ENCODE measurements around the gene NOC2L.
"Not testable (repeated sequence)": the region's sequence is repeated elsewhere in the genome, so short reads cannot be mapped to it uniquely, and the experiment has no call there.

Gene NOC2L

DNA sequence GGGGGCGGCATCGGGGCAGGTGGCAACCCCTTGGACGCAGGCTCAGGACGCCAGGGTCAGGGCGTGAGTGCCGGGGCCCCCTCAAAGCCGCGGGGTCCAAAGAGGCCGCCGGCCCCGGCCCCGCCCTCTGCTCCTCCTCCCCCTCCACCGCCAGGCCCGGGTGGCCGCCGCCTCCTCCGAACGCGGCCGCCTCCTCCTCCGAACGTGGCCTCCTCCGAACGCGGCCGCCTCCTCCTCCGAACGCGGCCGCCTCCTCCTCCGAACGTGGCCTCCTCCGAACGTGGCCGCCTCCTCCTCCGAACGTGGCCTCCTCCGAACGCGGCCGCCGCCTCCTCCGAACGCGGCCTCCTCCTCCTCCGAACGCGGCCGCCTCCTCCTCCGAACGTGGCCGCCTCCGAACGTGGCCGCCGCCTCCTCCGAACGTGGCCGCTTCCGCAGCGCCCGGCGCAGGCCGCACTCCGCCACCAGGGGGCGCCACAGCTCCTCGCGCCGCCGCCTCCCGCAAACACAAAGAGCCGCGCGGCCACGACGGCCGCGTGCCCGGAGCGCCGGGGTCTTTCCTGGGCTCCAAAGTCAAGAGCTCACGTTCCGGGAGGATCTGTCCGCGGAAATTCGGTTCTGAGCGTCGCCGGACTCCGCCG, 54.6 kb downstream of the NOC2L start:
- peak; percentile 78 to 79 for DNase-seq (ENCODE audit: low read depth in 2 of 2)

DNA sequence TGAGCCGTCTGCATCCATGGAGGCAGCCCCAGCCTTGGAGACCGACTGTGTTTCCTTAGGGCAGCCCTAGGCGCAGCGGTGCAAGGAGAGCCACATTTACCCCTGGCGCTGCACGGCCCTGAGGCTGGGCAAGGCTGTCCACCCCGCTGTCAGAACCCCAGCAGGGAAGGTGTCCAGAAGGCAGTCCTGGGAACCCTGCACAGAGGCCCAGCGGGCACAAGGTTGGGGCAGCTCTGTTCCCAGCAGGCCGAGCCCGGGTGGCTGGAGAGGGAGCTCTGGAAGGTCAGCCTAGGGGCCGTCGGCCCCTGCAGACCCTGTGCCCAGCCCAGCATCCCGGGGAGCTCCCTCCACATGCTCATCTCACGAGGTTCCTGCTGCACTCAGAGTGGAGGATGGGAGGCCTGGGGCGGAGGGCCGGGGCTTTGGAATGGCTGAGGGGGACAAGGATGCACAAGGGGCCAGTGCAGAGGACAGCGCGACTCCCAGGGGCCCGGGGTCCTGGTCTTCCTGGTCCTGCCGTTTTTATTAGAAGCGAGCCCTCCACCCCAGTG, 55.3 kb downstream of the NOC2L start:
- DNase-seq (ENCODE audit: low read depth in 2 of 2), result no peak

DNA sequence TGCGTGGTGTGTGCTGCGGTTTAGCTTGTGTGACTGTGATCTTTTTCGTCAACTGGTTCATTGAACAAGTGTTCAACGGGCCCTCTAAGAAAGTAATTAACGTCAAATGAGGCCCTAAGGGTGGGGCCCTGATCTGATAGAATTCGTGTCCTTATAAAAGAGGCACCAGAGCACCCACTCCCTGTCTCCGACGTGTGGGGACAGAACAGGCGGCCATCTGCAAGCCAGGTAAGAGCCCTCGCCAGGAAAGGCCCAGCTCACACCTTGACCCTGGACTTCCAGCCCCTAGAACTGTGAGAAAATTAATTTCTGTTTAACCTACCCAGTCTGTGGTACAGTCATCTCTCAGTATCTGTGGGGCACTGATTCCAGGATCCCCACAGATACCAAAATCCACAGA, 55.8 kb downstream of the NOC2L start:
- no peak for DNase-seq (ENCODE audit: low read depth in 2 of 2)

DNA sequence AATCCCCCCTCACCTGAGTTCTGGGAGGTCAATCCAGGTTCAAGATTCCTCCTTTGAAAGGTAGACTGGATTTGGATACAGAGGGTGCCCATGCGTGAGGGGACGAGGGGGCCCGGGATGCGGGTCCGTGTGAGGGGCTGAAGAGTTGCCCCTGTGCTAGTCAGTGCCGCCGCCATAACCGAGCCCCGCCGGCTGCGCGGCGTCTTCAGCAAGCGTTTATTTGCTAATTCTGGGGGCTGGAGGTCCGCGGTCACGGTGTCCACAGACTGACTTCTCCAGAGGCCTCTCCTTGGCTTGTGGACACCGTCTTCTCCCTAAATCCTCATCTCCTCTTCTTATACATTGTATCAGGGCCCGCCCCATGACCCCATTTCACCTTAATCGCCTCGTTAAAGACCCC, 56.3 kb downstream of the NOC2L start:
- no peak for DNase-seq (ENCODE audit: low read depth in 2 of 2)

GRCh38 chr1:901108-901859, 57.8 kb downstream of the NOC2L start:
- DNase-seq (ENCODE audit: low read depth in 2 of 2), result no peak

DNA sequence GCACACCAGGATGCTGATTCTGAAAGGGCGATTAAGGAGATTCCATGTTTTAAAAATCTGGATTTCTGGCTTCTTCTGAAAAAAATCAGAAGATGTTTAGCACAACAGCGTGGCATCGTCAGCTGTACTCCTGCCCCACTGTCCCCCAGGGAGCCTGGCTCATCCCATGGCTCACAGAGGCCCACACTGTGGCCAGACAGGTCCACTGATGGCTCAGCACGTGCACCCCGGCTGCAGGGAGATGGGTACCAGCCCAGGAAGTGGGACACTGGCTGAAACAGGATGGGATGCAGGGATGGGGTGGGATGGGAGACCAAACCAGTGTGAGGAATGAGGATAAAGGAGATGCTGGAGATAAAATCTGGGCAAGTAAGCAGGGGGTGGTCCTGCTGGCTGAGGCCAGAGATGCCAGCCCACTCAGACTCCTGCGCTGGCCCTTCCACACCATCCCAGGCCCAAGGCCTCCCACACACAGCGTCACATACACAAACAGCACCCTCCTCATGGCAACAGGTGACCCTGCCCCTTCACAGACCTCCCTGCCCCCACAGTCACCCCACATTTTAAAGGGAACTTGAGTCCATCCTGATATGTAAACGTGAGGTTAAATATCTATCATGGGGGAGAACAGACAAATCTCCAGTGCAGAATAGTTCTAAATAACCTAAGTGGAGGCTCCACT, 59.3 kb downstream of the NOC2L start:
- DNase-seq (ENCODE audit: low read depth in 2 of 2), result no peak

DNA sequence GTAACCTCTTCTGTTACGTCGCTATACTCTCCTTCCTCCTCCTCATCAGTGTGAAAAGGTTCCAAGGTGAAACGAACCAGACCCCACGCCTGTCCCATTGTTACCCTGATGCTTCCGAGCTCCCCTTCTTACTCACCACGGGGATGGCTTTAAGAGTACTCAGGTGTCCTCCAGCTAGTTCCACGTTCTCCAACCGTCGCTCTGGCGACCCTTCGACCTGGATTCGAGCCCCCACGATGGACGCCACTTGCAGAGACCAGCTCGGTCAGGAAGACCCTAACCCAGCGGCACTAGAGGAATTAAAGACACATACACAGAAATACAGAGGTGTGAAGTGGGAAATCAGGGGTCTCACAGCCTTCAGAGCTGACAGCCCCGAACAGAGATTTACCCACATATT, 61.1 kb downstream of the NOC2L start:
- not testable (repeated sequence) for DNase-seq (ENCODE audit: low read depth in 2 of 2)

DNA sequence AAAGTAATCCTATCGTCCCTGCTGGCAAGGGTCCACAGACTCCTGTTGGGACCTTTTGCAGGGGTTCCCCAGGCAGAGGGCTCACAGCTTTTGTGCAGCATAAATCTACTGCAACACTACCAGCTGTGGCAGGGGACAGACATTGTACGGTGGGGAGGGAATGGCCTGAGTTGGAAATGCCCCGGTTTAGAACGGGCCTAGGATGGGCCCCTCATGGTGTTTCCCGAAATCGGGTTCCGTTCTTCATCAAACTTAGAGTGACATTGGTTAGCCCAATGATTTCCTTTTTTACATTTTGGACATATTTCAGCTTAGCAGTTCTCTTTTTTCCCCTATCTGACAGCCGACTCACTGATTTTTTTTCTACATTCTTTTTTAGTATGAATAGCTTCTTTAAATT, 61.8 kb downstream of the NOC2L start:
- DNase-seq (ENCODE audit: low read depth in 2 of 2), result no peak

Data from activated CD4-positive, alpha-beta T cell treated with anti-CD3 and anti-CD28 coated beads for 24 hours (primary cell).